GM19240 (cell line): ENCODE data around the gene SYNRG.
A peak's percentile ranks its signal among the peaks of the same experiment; 100 is the strongest.

Experiments used
- DNase-seq: peaks from one replicate; pipeline ENCODE4 v3.0.0; 2011; ENCODE audit warnings: low spot score; ENCODE audit not compliant: insufficient read length

The SYNRG gene

GRCh38 chr17:37605813-37606505 lies 3.3 kb downstream of the SYNRG start:
- DNase-seq: no peak

GRCh38 chr17:37605081-37605480 lies 4.1 kb downstream of the SYNRG start:
- DNase-seq: no peak

GRCh38 chr17:37604556-37604955 lies 4.7 kb downstream of the SYNRG start:
- no peak for DNase-seq

GRCh38 chr17:37598145-37598544 lies 11.1 kb downstream of the SYNRG start:
- no peak for DNase-seq

- no peak for DNase-seq
Observed at GRCh38 chr17:37592291-37592690, 16.9 kb downstream of the SYNRG start.

- no peak for DNase-seq
Observed at GRCh38 chr17:37585066-37585465, 24.2 kb downstream of the SYNRG start.

- DNase-seq: no peak
Observed at GRCh38 chr17:37576281-37576680, 32.9 kb downstream of the SYNRG start.

GRCh38 chr17:37574427-37574826 lies 34.8 kb downstream of the SYNRG start:
- no peak for DNase-seq

- no peak for DNase-seq
Observed at GRCh38 chr17:37571674-37572073, 37.5 kb downstream of the SYNRG start.

GRCh38 chr17:37570527-37571093 lies 38.6 kb downstream of the SYNRG start:
- peak; percentile 6 for DNase-seq

GRCh38 chr17:37568350-37569053 lies 40.7 kb downstream of the SYNRG start:
- DNase-seq: no peak

- no peak for DNase-seq
Observed at GRCh38 chr17:37567538-37567937, 41.7 kb downstream of the SYNRG start.

- DNase-seq: no peak
Observed at GRCh38 chr17:37567137-37567536, 42.1 kb downstream of the SYNRG start.

GRCh38 chr17:37564252-37564651 lies 45.0 kb downstream of the SYNRG start:
- no peak for DNase-seq

- no peak for DNase-seq
Observed at GRCh38 chr17:37562016-37562745, 47.0 kb downstream of the SYNRG start.

- no peak for DNase-seq
Observed at GRCh38 chr17:37558299-37558698, 50.9 kb downstream of the SYNRG start.

- DNase-seq: no peak
Observed at GRCh38 chr17:37557482-37557881, 51.7 kb downstream of the SYNRG start.

GRCh38 chr17:37555386-37555785 lies 53.8 kb downstream of the SYNRG start:
- DNase-seq: no peak

- no peak for DNase-seq
Observed at GRCh38 chr17:37553401-37553966, 55.7 kb downstream of the SYNRG start.

GRCh38 chr17:37551788-37552187 lies 57.4 kb downstream of the SYNRG start:
- DNase-seq: no peak

- no peak for DNase-seq
Observed at GRCh38 chr17:37547986-37548385, 61.2 kb downstream of the SYNRG start.

- no peak for DNase-seq
Observed at GRCh38 chr17:37546302-37546701, 62.9 kb downstream of the SYNRG start.
